AG10803 (cell line): ENCODE results near the gene SHISA4.
A peak's percentile ranks its signal among the peaks of the same experiment; 100 is the strongest.
"Not testable (repeated sequence)": the region's sequence is repeated elsewhere in the genome, so short reads cannot be mapped to it uniquely, and the experiment has no call there.

ENCODE experiments used
- DNase-seq: peaks from one replicate; pipeline ENCODE4 v3.0.0; 2010; ENCODE audit warnings: low read depth
- H3K4me3 ChIP-seq: 2 replicates; pipeline ENCODE4 v1.5.1; 2011; ENCODE audit warnings: mild to moderate bottlenecking, low read length, control low read depth
- TF ChIP-seq, protein P1 (sequence below): conservative IDR thresholded peaks from 2 replicates; pipeline ENCODE4 v1.5.1; 2011; ENCODE audit warnings: mild to moderate bottlenecking, low read length, control low read depth, inconsistent platforms

SHISA4 gene

DNA sequence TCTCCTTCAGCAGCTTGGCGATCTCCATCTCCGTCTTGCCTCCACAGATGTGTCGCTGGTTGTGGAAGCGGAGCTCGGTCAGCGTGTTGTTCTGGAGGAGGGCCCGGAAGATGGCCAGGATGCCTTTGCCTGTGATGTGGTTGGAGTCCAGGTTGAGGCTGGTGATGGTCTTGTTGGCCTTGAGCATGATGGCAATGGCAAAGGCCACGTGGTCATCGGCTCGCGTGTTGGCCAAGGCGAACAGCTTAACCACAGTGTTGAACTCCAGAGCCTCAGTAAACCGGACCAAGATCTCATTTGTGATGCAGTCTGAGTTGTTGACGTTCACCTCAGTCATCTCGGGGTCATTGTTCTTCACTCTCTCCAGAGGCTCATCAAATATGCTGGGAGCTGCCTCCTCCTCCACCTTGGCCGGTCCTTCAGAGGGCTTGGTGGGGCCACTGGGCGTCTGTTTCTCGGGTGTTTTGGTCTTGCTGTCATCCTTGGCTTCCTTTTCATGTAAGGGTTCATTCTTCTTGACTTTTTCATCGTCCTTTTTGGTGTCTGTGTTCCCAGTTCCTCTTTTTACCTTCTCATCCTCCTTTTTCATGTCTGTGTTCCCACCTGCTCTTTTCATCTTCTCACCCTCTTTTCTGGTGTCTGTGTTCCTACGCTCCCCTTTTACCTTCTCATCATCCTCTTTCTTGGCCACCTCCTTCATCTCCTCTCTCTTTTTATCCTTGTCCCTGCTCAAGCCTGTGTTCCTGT lies 11.2 kb downstream of the SHISA4 start:
- TF ChIP-seq, protein P1, sequence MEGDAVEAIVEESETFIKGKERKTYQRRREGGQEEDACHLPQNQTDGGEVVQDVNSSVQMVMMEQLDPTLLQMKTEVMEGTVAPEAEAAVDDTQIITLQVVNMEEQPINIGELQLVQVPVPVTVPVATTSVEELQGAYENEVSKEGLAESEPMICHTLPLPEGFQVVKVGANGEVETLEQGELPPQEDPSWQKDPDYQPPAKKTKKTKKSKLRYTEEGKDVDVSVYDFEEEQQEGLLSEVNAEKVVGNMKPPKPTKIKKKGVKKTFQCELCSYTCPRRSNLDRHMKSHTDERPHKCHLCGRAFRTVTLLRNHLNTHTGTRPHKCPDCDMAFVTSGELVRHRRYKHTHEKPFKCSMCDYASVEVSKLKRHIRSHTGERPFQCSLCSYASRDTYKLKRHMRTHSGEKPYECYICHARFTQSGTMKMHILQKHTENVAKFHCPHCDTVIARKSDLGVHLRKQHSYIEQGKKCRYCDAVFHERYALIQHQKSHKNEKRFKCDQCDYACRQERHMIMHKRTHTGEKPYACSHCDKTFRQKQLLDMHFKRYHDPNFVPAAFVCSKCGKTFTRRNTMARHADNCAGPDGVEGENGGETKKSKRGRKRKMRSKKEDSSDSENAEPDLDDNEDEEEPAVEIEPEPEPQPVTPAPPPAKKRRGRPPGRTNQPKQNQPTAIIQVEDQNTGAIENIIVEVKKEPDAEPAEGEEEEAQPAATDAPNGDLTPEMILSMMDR: no peak
- DNase-seq: no peak

GRCh38 chr1:201900476-201900875 lies 11.8 kb downstream of the SHISA4 start:
- H3K4me3 ChIP-seq: no peak overlapping the region
- TF ChIP-seq, protein P1: no peak
- no peak for DNase-seq

More for the DNA sequence above, 11.2 kb downstream of the SHISA4 start:
- H3K4me3 ChIP-seq: no peak overlapping the region

GRCh38 chr1:201901036-201901435 lies 12.3 kb downstream of the SHISA4 start:
- DNase-seq, H3K4me3 ChIP-seq: not testable (repeated sequence)

GRCh38 chr1:201902198-201902597 lies 13.5 kb downstream of the SHISA4 start:
- TF ChIP-seq, protein P1: no peak
- no peak overlapping the region for H3K4me3 ChIP-seq
- DNase-seq: peak; percentile 49

DNA sequence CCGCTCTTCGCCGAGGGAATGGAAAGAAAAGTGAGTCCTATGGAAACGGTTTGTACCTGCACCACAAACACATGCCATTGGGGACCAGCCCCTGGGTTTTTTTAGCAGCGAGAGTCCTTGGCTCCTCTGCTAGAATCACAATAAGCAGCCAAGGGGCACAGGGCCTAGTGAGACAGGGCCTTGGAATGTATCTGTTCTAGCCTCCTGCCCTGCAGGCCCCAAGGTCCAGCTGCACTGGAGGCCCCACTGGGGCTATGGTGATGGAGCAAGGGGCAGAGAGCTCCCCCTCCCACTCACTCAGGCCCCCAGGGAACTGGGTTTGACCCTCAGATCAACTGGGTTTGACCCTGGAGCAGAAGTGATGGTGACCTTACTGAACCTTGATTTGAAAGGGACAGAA lies 14.4 kb downstream of the SHISA4 start:
- peak; percentile 76 for DNase-seq

DNA sequence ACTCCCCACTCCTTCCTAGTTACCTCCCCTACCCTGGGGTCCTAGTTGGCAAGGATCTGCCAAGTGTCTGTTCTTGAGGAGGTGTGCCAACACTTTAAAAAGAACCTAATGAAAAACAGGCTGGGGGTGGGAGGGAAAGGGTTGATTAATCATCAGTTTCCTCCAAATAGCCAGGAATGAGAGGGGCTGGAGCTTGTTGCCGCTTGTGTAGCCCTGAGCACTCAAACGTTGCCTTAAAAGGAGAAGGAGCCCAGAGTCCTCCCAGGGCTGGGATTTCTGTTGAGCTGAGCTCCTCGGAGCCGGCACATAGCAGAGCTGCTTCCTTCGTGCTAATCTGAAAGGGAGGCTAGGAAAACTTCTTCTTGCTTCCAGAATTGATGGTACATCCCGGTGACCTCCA lies 15.9 kb downstream of the SHISA4 start:
- no peak overlapping the region; the same call in 1 of the 2 replicates for H3K4me3 ChIP-seq
- peak; percentile 95 for DNase-seq
- TF ChIP-seq, protein P1: no peak

More for the DNA sequence above, 14.4 kb downstream of the SHISA4 start:
- no peak overlapping the region for H3K4me3 ChIP-seq
- TF ChIP-seq, protein P1: no peak

DNA sequence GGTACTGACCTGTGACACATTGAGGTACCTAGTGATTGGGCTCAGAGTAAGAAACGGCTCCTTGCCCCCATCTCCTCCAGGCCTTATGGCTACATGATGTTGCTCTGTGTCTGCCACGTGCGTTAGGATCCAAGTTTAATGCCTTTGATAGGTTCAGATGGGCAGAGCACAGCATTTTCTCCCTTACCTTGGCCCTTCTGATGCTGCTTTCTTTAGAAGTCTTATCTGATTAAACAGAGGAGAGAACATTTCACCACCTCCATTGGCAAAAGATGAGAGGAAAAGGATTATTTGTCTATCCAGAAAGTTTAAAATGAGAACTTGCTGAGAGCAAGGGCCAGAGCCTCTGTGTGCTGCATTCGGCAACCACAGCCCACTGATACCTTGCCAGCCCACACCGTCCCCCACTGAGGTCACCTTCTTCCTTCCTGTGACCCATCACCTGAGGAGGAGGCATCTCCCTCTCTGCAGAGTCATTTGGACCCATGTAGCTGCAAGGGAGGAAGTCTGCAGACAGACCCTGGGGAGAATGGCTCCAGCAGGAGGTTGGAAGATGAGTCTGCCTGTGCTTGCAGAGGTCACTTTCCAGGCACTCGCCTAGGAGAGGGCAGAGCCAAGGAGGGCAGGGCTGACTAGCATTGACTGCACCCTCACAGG lies 16.7 kb downstream of the SHISA4 start:
- DNase-seq: no peak
- no peak overlapping the region for H3K4me3 ChIP-seq
- TF ChIP-seq, protein P1: no peak
